ENCODE measurements around the gene UGT1A1.
A peak's percentile ranks its signal among the peaks of the same experiment; 100 is the strongest.

UGT1A1 gene

GRCh38 chr2:233760043-233760442 is at the start of gene UGT1A1:
Gene UGT1A1 (plus strand): TSS chr2:233760270. CDS start chr2:233760288, 18 bp downstream.
- no peak for TF ChIP-seq CTCF (IDR thresholded peaks at IDR 0.05; ENCODE audit: insufficient read depth, missing control alignments)

GRCh38 chr2:233711312-233712008 is 48.6 kb upstream of the UGT1A1 start:
- FAIRE-seq (no peak), DNase-seq (ENCODE audit: insufficient read length, low spot score) (peak; percentile 26)
- TF ChIP-seq CTCF (IDR thresholded peaks at IDR 0.05; ENCODE audit: insufficient read depth, missing control alignments), result peak; percentile 91

More at GRCh38 chr2:233760043-233760442, at the start of gene UGT1A1:
- FAIRE-seq, result no peak
- DNase-seq (ENCODE audit: insufficient read length, low spot score), result no peak

- TF ChIP-seq CTCF (IDR thresholded peaks at IDR 0.05; ENCODE audit: insufficient read depth, missing control alignments), result no peak
- DNase-seq (ENCODE audit: insufficient read length, low spot score), result no peak
- FAIRE-seq, result no peak
Measured at GRCh38 chr2:233712611-233713261, 47.3 kb upstream of the UGT1A1 start, which contains the start of gene UGT1A5. Gene UGT1A5 (plus strand): TSS chr2:233712907. CDS start chr2:233712992, 85 bp downstream.

- FAIRE-seq (no peak), DNase-seq (ENCODE audit: insufficient read length, low spot score) (no peak)
- TF ChIP-seq CTCF (IDR thresholded peaks at IDR 0.05; ENCODE audit: insufficient read depth, missing control alignments), result no peak
Measured at GRCh38 chr2:233713262-233713615, 46.8 kb upstream of the UGT1A1 start.

GRCh38 chr2:233714121-233714520 is 45.9 kb upstream of the UGT1A1 start:
- DNase-seq (ENCODE audit: insufficient read length, low spot score) (no peak), FAIRE-seq (no peak)
- TF ChIP-seq CTCF (IDR thresholded peaks at IDR 0.05; ENCODE audit: insufficient read depth, missing control alignments), result no peak

GRCh38 chr2:233718552-233718951 is 41.5 kb upstream of the UGT1A1 start, which contains the start of gene UGT1A4:
Gene UGT1A4 (plus strand): TSS chr2:233718736. CDS start chr2:233718821, 85 bp downstream.
- no peak for TF ChIP-seq CTCF (IDR thresholded peaks at IDR 0.05; ENCODE audit: insufficient read depth, missing control alignments)
- FAIRE-seq (no peak), DNase-seq (ENCODE audit: insufficient read length, low spot score) (no peak)
